ENCODE results near the gene LHX3. TPM values are rescaled to one million over a fixed set of nuclear protein-coding genes. Genes with fewer than 3 reads are reported as not detected.

LHX3 gene
- total RNA-seq, 1 donor from 2014 or later, result not detected

DNA sequence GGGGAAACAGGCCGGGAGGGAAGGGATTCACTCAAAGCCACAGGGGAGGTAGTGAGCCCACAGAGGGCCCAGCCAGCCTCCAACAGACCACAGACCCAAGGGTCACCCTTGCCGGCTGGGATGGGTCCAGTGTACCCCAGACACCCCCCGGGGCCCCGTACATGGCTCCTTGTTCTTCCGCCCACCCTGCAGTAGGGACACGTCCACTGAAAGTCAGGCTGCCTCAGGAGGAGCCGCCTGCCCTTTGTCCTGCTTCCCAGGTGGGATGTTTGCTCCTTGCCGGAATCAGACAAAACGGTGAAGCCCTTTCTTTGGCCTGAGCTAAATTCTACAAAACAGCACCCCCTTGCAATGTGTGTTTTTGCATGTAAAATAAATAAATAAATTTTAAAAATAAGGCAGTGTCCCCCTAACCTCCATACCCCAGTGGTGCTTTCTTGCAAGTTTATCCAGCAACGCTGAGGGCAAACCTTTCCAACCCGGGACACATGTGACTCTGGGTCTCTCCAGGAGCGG, 25.8 kb downstream of the LHX3 start:
- peaks cover 5% of the 10 kb centered on the region for H3K27me3 ChIP-seq (ENCODE audit: control insufficient read depth, insufficient read depth, low read length)

DNA sequence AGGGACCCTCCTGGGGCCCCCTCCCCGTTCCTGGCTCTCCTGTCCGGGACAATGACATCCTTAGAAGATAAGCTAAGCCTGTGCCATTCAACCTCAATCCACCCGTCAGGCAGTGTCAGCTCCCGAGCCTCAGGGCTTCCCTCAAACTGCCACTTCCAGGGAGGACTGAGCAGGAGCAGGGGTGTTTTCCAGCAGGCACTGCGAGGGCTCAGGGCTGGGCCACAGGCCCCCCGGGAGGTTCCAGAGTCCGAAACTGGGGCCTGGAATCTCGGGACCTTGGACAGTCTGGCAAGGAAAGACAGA, 26.2 kb downstream of the LHX3 start:
- Histone ChIP-seq H3K27me3 (ENCODE audit: control insufficient read depth, insufficient read depth, low read length) (peaks cover 5% of the 10 kb centered on the region), H3K36me3 (ENCODE audit: control insufficient read depth, insufficient read depth, low read length) (no peaks in the 10 kb centered on the region), H3K4me3 (ENCODE audit: low read depth, low read length) (no peak overlapping the region)
- TF ChIP-seq, protein P1, sequence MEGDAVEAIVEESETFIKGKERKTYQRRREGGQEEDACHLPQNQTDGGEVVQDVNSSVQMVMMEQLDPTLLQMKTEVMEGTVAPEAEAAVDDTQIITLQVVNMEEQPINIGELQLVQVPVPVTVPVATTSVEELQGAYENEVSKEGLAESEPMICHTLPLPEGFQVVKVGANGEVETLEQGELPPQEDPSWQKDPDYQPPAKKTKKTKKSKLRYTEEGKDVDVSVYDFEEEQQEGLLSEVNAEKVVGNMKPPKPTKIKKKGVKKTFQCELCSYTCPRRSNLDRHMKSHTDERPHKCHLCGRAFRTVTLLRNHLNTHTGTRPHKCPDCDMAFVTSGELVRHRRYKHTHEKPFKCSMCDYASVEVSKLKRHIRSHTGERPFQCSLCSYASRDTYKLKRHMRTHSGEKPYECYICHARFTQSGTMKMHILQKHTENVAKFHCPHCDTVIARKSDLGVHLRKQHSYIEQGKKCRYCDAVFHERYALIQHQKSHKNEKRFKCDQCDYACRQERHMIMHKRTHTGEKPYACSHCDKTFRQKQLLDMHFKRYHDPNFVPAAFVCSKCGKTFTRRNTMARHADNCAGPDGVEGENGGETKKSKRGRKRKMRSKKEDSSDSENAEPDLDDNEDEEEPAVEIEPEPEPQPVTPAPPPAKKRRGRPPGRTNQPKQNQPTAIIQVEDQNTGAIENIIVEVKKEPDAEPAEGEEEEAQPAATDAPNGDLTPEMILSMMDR (IDR thresholded peaks at IDR 0.05; ENCODE audit: insufficient read depth, low read length, severe bottlenecking), result no peak
- no peak for DNase-seq (ENCODE audit: low read depth)
- FAIRE-seq, result no peak

More for the DNA sequence above, 25.8 kb downstream of the LHX3 start:
- TF ChIP-seq, protein P1 (IDR thresholded peaks at IDR 0.05; ENCODE audit: insufficient read depth, low read length, severe bottlenecking), result no peak
- DNase-seq (ENCODE audit: low read depth), result no peak
- FAIRE-seq, result no peak
- Histone ChIP-seq H3K4me3 (ENCODE audit: low read depth, low read length) (no peak overlapping the region), H3K36me3 (ENCODE audit: control insufficient read depth, insufficient read depth, low read length) (no peaks in the 10 kb centered on the region)

DNA sequence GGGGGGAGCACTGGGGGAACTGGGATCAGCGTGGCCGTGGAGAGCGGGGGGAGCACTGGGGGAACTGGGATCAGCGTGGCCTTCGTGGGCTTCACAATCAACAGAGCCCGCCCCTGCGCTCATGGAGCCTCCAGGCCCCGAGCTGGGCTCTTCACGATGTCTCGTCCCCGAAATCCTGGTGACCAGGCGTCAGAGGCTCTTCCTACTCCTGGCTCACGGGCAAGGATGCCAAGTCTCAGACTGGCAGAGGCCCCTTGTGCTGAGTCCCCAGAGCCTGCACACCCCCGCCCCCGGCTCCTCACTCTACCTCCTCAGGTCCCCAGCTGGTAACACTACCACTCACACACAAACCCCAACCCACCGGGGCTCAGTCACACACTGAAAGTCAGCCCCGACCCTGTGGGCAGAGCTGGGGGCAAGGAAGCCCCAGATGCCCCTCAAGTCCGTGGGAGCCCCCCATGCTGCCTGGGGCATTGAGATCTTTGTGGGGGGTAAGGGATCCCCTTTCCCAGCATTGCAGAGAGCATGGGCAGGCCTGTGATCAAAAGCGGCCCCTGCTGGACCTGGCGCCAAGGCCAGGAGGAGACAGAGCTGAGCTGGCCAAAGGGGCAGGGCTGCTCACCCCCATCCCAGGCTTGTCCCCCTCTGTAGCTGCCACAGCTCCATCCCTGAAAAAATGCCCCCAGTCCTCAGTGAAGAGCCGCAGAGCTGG, 26.7 kb downstream of the LHX3 start:
- FAIRE-seq, result no peak

DNA sequence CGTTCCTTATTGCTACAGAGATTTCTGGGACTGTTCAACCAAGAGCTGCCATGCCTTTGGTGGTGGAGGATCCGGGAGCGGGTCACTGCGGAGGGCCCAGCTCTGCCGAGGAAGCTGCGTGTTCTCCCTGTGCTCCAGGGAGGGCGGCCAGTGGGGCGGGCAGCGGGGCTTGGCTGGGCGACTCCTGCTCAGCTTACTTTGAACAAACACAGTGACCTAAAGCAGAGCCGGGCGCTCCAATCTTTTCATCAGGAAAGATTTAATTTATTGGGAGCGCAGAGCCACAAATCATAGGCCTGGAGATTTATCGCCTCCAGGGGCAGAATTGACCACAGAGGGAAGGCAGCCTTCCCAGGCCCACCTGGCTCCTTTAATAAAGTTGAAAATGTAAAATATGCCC, 27.7 kb downstream of the LHX3 start:
- H3K4me3 ChIP-seq (ENCODE audit: low read depth, low read length), result no peak overlapping the region
- H3K27me3 ChIP-seq (ENCODE audit: control insufficient read depth, insufficient read depth, low read length), result peaks cover 5% of the 10 kb centered on the region
- H3K36me3 ChIP-seq (ENCODE audit: control insufficient read depth, insufficient read depth, low read length), result no peaks in the 10 kb centered on the region
- TF ChIP-seq, protein P1 (IDR thresholded peaks at IDR 0.05; ENCODE audit: insufficient read depth, low read length, severe bottlenecking), result no peak
- no peak for DNase-seq (ENCODE audit: low read depth)
- FAIRE-seq, result no peak

More for the DNA sequence above, 26.7 kb downstream of the LHX3 start:
- peaks cover 5% of the 10 kb centered on the region for H3K27me3 ChIP-seq (ENCODE audit: control insufficient read depth, insufficient read depth, low read length)
- no peaks in the 10 kb centered on the region for H3K36me3 ChIP-seq (ENCODE audit: control insufficient read depth, insufficient read depth, low read length)
- no peak for DNase-seq (ENCODE audit: low read depth)
- TF ChIP-seq, protein P1 (IDR thresholded peaks at IDR 0.05; ENCODE audit: insufficient read depth, low read length, severe bottlenecking), result no peak
- H3K4me3 ChIP-seq (ENCODE audit: low read depth, low read length), result no peak overlapping the region

DNA sequence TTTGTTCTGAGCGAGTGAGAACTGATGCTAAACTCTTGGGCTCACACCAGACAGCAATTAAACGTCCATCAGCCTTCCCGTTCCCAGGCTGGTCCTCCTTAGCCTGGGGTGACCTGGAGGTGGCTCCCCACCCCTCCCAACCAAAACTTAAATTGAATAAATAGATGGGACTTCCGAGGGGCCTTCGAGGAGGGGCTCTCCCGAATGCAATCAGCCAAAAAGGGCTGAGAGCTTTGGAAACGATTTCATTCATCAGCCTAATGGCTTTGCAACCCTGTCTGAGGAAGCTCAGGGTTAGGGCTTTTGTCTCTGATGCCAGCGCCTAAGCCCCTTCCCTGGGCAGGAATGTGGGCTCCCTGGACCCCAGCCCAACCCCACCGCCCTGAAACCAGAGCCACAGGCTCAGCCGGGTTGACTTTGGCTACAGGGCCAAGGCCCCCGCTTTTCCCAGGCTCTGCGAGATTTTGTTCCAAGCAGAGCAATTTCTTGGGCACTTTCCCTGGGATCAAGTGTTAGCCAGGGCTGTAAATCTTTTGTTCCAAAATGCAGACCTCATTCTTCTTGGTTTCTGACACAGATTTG, 29.2 kb downstream of the LHX3 start:
- FAIRE-seq (no peak), DNase-seq (ENCODE audit: low read depth) (no peak)
- TF ChIP-seq, protein P1 (IDR thresholded peaks at IDR 0.05; ENCODE audit: insufficient read depth, low read length, severe bottlenecking), result no peak
- H3K27me3 ChIP-seq (ENCODE audit: control insufficient read depth, insufficient read depth, low read length), result peaks cover 5% of the 10 kb centered on the region
- H3K36me3 ChIP-seq (ENCODE audit: control insufficient read depth, insufficient read depth, low read length), result no peaks in the 10 kb centered on the region
- H3K4me3 ChIP-seq (ENCODE audit: low read depth, low read length), result no peak overlapping the region
